ENCODE data around the gene PACRG.

PACRG gene

GRCh38 chr6:163207431-163208383, 479.9 kb downstream of the PACRG start:
- no peak for DNase-seq

DNA sequence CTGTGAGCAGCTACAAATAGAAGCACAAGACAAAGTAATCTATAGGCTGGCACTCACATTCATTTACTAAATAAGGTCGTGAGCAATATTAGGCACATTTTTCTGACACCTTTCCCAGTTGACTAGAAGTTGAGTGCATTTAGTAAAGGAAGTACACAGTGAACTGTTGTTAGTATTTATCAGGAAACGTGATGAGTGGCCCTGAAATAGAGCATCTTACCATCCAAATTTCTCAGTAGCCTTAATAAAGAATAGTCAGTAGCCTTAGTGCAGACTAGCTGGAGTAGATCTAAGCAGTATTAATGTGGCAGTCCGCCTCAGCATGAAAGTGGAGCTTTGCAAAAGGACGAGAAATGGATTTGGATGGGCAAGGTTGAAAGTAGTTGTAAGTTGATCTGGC, 481.2 kb downstream of the PACRG start:
- DNase-seq, result no peak

DNA sequence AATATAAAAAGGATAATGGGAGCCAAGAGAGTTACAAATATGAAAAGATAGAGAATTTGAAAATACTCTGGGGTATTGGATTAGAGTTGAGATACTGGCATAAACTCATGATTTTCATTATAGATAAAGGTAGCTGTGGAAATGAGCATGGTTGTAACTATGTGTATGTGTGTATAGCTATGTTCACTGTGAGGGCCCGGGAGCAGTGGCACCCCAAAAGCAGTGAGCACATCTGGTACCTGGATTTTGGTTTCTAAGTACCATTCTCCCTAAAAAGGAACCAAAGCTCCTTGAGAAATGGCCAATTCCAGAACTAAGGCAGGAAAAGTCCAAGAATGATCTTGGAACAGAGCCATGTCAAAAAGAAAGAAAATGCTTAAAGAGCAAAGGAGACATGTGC, 484.3 kb downstream of the PACRG start:
- DNase-seq, result no peak

- no peak for DNase-seq
Measured at GRCh38 chr6:163214259-163214658, 486.5 kb downstream of the PACRG start.

GRCh38 chr6:163218361-163218894, 490.7 kb downstream of the PACRG start:
- DNase-seq, result no peak

- DNase-seq, result no peak
Measured at GRCh38 chr6:163226181-163226835, 498.5 kb downstream of the PACRG start.

GRCh38 chr6:163226836-163227485, 499.2 kb downstream of the PACRG start:
- no peak for DNase-seq

GRCh38 chr6:163228041-163228440, 500.3 kb downstream of the PACRG start:
- no peak for DNase-seq

- no peak for DNase-seq
Measured at GRCh38 chr6:163229050-163229449, 501.3 kb downstream of the PACRG start.

DNA sequence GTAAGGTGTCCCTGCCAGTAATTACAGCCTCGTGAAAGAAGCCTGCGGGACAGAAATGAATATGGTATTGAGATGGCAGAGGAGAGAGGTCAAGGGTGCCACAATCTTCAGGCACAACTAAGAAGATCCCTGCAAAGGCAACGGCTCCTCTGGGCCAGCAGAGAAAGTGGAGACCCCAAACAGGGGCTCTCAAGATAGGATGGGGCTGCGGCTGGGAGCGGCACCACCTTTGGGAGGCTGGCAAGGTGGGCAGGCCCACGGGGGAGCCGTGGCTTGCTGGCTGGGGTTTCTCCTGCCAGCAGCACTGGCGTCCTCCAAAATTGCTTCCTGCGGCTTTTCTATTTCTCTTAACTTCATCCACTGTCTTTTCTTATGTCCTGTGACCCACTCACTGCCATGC, 503.1 kb downstream of the PACRG start:
- DNase-seq, result no peak

- DNase-seq, result no peak
Measured at GRCh38 chr6:163231356-163232014, 503.7 kb downstream of the PACRG start.

GRCh38 chr6:163232015-163232523, 504.3 kb downstream of the PACRG start:
- DNase-seq, result no peak

- no peak for DNase-seq
Measured at GRCh38 chr6:163232649-163233048, 504.9 kb downstream of the PACRG start.

DNA sequence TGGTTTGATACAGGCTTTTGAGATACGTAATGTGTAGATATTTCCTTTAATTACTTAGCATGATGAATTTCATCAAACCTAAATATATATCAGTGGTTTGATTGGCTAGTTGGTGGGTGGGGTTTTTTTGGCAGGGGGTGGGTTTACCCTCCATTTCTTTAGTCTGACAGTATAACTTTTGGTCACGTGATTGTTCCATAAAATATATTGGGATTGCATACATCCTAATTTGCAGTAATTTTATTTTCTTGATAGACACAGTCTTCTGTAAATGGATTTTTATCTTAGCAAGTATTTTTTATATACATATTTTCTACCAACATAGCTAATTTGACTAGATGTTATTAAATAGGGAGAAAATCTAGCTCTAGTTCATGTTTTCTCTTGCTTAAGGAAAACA, 509.3 kb downstream of the PACRG start:
- DNase-seq, result no peak

GRCh38 chr6:163239572-163240340, 512.0 kb downstream of the PACRG start:
- DNase-seq, result no peak

DNA sequence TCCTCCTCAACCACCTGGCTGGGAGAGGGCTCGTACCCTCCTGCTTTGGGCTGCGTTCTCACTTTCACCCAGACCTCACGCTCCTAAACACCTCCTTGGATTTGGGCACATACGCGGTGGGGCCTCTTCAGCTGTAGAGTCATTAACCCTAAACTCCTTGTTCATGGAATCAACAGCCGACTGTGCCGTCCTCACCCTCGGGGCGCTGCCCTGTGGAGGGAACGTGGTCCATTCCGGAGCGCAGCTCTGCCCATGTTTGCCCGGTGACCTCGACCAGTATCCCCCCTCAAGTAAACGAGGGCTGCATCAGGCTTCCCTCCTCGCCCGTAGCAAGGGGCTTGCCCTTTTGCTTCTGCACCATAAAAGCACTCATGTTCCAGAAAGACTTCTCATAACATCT, 512.8 kb downstream of the PACRG start:
- no peak for DNase-seq

DNA sequence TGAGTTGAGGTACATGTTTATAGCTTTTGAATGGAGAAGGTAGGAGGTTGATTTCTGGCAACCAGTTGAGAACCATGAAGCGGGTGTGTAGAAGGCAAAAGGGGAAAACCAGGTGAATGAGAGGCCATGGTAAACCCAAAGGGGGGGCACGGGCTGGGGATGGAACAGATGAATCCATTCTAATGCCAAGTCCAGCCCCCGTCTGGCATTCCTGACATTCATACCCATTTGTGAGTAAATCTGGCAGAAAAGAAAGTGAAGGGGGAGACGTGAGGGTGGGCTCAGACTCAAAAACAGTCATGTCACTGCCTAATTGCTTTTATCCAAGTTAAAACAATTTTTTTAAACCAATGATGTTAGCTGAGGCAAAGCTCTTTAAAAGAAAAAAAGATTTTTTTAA, 513.9 kb downstream of the PACRG start:
- DNase-seq, result no peak

DNA sequence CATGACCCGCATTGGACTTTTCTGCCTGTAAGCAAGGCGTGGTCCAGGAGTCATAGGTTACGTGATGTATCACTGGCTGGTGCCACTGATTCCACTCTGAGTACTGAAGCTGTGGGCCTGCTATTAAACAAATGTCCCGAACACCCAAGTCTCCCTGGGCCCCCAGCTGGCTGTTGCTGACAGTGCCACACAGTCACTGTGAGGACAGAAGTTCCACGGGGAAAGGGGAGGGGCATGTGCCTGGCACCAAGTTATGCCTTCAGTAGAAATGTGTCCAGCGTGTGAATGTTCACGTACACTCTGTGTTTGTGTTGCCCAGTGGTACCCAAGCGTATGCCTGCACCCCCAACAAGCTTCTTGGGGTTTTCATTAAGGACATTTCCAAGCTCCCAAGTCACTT, 515.3 kb downstream of the PACRG start:
- DNase-seq, result peak in 9 of 14 donors; percentile 9 to 83 (median 69)

DNA sequence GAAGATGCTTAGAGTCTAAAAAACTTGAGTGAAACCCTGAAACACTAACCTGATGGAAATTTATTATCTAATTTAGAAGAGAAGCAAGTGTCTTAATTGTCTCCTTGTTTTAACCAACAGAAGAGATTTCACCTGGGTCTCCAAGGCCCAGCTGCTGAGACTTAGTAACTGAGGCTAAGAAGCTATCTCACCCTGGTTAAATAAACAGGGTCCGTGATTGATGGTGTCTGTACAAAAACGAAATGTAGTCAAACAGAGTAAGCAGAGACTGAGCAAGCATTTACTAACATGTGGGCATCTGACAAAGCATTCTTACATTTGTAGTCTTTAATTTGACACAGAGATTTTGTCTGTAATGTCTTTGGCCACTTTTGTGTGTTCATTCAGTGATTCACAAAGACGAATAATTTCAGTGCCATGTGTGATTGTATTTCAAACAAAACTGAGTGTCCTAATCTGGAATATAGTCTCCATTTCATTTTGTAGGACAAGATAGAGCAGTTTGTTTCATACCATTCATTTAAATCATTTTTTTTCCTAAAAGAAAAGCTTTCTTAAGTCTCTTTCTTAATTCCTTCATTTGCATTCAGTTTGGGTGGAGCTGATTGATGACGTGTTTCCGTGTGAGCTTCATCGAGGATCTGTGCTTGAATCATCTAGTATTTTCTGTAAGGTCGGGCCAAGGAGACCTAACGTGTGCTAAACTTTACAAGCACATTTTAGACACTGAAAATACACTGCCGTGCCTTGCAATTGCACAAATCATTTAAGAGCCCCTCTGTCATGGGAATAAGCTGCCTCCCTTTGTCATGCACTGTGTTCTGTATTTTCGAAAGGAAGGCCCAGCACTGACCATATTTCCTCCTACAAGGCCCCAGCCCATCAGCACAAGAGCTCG, 516.2 kb downstream of the PACRG start:
- DNase-seq, result no peak

DNA sequence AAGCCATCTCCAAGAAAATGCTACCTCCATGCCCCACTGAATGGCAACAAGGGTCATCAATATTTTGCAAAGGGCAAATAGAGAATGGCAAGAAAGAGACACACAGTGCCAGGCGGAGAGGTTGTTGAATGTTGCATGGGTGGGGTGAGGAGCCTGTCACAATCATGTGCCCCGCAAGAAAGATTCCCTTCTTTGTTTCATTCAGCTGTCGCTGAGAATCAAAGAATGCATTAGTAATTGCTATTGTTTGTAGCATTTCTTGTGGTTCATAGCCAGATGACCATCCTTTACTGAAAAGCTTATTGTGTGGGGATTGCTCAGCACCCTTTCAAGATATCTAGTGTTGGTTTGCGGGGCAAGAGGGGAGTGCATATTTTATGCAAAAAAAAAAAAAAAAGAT, 520.3 kb downstream of the PACRG start:
- DNase-seq, result peak in 9 of 14 donors; percentile 5 to 67 (median 55)
